ENCODE data around the gene RETREG1.
"Not testable (repeated sequence)": the region's sequence is repeated elsewhere in the genome, so short reads cannot be mapped to it uniquely, and the experiment has no call there.

Gene RETREG1

GRCh38 chr5:16489322-16489791 is 127.4 kb downstream of the RETREG1 start:
- no peak for DNase-seq (ENCODE audit: low read depth in 2 of 2)

GRCh38 chr5:16487456-16487855 is 129.3 kb downstream of the RETREG1 start:
- DNase-seq (ENCODE audit: low read depth in 2 of 2) = no peak

GRCh38 chr5:16486711-16487111 is 130.1 kb downstream of the RETREG1 start:
- DNase-seq (ENCODE audit: low read depth in 2 of 2) = no peak

GRCh38 chr5:16485656-16486055 is 131.1 kb downstream of the RETREG1 start:
- DNase-seq (ENCODE audit: low read depth in 2 of 2) = no peak

- DNase-seq (ENCODE audit: low read depth in 2 of 2) = no peak
Measured at GRCh38 chr5:16484081-16484480, 132.7 kb downstream of the RETREG1 start.

GRCh38 chr5:16483361-16483760 is 133.4 kb downstream of the RETREG1 start:
- DNase-seq (ENCODE audit: low read depth in 2 of 2) = no peak

GRCh38 chr5:16482891-16483290 is 133.9 kb downstream of the RETREG1 start:
- DNase-seq (ENCODE audit: low read depth in 2 of 2) = no peak

- no peak for DNase-seq (ENCODE audit: low read depth in 2 of 2)
Measured at GRCh38 chr5:16480821-16481538, 135.8 kb downstream of the RETREG1 start.

- no peak for DNase-seq (ENCODE audit: low read depth in 2 of 2)
Measured at GRCh38 chr5:16480144-16480543, 136.7 kb downstream of the RETREG1 start.

- no peak for DNase-seq (ENCODE audit: low read depth in 2 of 2)
Measured at GRCh38 chr5:16477541-16477940, 139.3 kb downstream of the RETREG1 start.

GRCh38 chr5:16476417-16476816 is 140.4 kb downstream of the RETREG1 start:
- not testable (repeated sequence) for DNase-seq (ENCODE audit: low read depth in 2 of 2)

- DNase-seq (ENCODE audit: low read depth in 2 of 2) = no peak
Measured at GRCh38 chr5:16471387-16471786, 145.4 kb downstream of the RETREG1 start.

GRCh38 chr5:16467363-16468219 is 149.2 kb downstream of the RETREG1 start:
- DNase-seq (ENCODE audit: low read depth in 2 of 2) = no peak

GRCh38 chr5:16465544-16466432 is 151.0 kb downstream of the RETREG1 start, which contains the start of gene ZNF622:
TSS of gene ZNF622 (minus strand) at chr5:16465800. CDS start at chr5:16465665, 135 bp downstream.
- peak; percentile 77 to 83 for DNase-seq (ENCODE audit: low read depth in 2 of 2)

GRCh38 chr5:16464664-16465543 is 151.9 kb downstream of the RETREG1 start:
- DNase-seq (ENCODE audit: low read depth in 2 of 2) = no peak

- DNase-seq (ENCODE audit: low read depth in 2 of 2) = no peak
Measured at GRCh38 chr5:16464231-16464630, 152.6 kb downstream of the RETREG1 start.

GRCh38 chr5:16461782-16462181 is 155.0 kb downstream of the RETREG1 start:
- DNase-seq (ENCODE audit: low read depth in 2 of 2) = no peak

GRCh38 chr5:16461026-16461425 is 155.8 kb downstream of the RETREG1 start:
- DNase-seq (ENCODE audit: low read depth in 2 of 2) = no peak

- no peak for DNase-seq (ENCODE audit: low read depth in 2 of 2)
Measured at GRCh38 chr5:16459451-16459850, 157.3 kb downstream of the RETREG1 start.

- no peak for DNase-seq (ENCODE audit: low read depth in 2 of 2)
Measured at GRCh38 chr5:16457853-16458252, 158.9 kb downstream of the RETREG1 start.

GRCh38 chr5:16457451-16457850 is 159.3 kb downstream of the RETREG1 start:
- no peak for DNase-seq (ENCODE audit: low read depth in 2 of 2)

Data from stimulated activated CD4-positive, alpha-beta T cell treated with anti-CD3 and anti-CD28 coated beads, Interleukin-12 subunit alpha, Interleukin-12 subunit beta, amount 100 ng/mL, for 24 hours (primary cell).